ENCODE results near the gene ALG2. TPM values are rescaled to one million over a fixed set of nuclear protein-coding genes. Genes with fewer than 3 reads are reported as not detected.

ALG2 gene
- polyA plus RNA-seq, 1 experiment, result 61.6 TPM

GRCh38 chr9:99222416-99223270, 901 bp upstream of the ALG2 start:
- DNase-seq (ENCODE audit: low read depth, low spot score), result no peak
- POLR2A ChIA-PET, result interaction anchor here (0.6 to 2.3 kb wide), 12 partner anchors 10 to 598 kb away, joined by 3 to 22 read pairs (median 4); no protein-coding TSS in a partner anchor

GRCh38 chr9:99221266-99221620, 499 bp downstream of the ALG2 start:
- no peak for DNase-seq (ENCODE audit: low read depth, low spot score)
- TF ChIP-seq CTCF (IDR thresholded peaks at IDR 0.05; ENCODE audit: low read depth, low read length), result no peak
- ChIA-PET POLR2A (interaction anchor here (0.6 to 2.3 kb wide), 8 partner anchors 11 to 683 kb away, joined by 3 to 22 read pairs (median 4); no protein-coding TSS in a partner anchor), CTCF (interaction anchor here (0.8 to 2.1 kb wide), 3 partner anchors 10 to 34 kb away, joined by 3 to 21 read pairs (median 3); no protein-coding TSS in a partner anchor)
- Histone ChIP-seq H3K4me3 (ENCODE audit: low read depth, low read length) (peak overlapping the region; percentile 98), H3K27me3 (ENCODE audit: control insufficient read depth, insufficient read depth, low read length) (no peaks in the 10 kb centered on the region), H3K27ac (ENCODE audit: low read depth, low read length) (peak overlapping the region; percentile 55), H3K9me3 (ENCODE audit: control insufficient read depth, insufficient read depth, low read length) (no peaks in the 10 kb centered on the region; the same call in 1 of the 2 replicates)

More at GRCh38 chr9:99222416-99223270, 901 bp upstream of the ALG2 start:
- Histone ChIP-seq H3K27ac (ENCODE audit: low read depth, low read length) (peak overlapping the region; percentile 99), H3K27me3 (ENCODE audit: control insufficient read depth, insufficient read depth, low read length) (no peaks in the 10 kb centered on the region), H3K9me3 (ENCODE audit: control insufficient read depth, insufficient read depth, low read length) (no peaks in the 10 kb centered on the region; the same call in 1 of the 2 replicates), H3K4me3 (ENCODE audit: low read depth, low read length) (peak overlapping the region; percentile 98)
- CTCF ChIA-PET, result interaction anchor here (0.6 to 2.1 kb wide), 11 partner anchors 10 to 1821 kb away, joined by 3 to 21 read pairs (median 3); no protein-coding TSS in a partner anchor
- TF ChIP-seq CTCF (IDR thresholded peaks at IDR 0.05; ENCODE audit: low read depth, low read length), result 0 out of 2 replicates have a peak, but pooled peaks have one; percentile 16

- no peaks in the 10 kb centered on the region for H3K27me3 ChIP-seq (ENCODE audit: control insufficient read depth, insufficient read depth, low read length)
- H3K27ac ChIP-seq (ENCODE audit: low read depth, low read length), result no peak overlapping the region
- TF ChIP-seq CTCF (IDR thresholded peaks at IDR 0.05; ENCODE audit: low read depth, low read length), result no peak
- CTCF ChIA-PET, result interaction anchor here (0.9 to 1.1 kb wide), 3 partner anchors 36 to 1380 kb away, joined by 3 to 5 read pairs (median 4); no protein-coding TSS in a partner anchor
- POLR2A ChIA-PET, result no interaction called here
- H3K9me3 ChIP-seq (ENCODE audit: control insufficient read depth, insufficient read depth, low read length), result no peaks in the 10 kb centered on the region; the same call in 1 of the 2 replicates
- no peak for DNase-seq (ENCODE audit: low read depth, low spot score)
- peak overlapping the region; percentile 30 for H3K4me3 ChIP-seq (ENCODE audit: low read depth, low read length)
Measured at GRCh38 chr9:99220011-99220410, 1.7 kb downstream of the ALG2 start.

GRCh38 chr9:99216073-99216472, 5.7 kb downstream of the ALG2 start:
- Histone ChIP-seq H3K27me3 (ENCODE audit: control insufficient read depth, insufficient read depth, low read length) (no peaks in the 10 kb centered on the region), H3K9me3 (ENCODE audit: control insufficient read depth, insufficient read depth, low read length) (peaks cover 12% of the 10 kb centered on the region), H3K27ac (ENCODE audit: low read depth, low read length) (no peak overlapping the region), H3K4me3 (ENCODE audit: low read depth, low read length) (no peak overlapping the region)
- ChIA-PET CTCF (interaction anchor here (1.4 to 2.8 kb wide), 4 partner anchors 16 to 32 kb away, joined by 4 to 12 read pairs (median 7); no protein-coding TSS in a partner anchor), POLR2A (no interaction called here)
- no peak for DNase-seq (ENCODE audit: low read depth, low spot score)
- TF ChIP-seq CTCF (IDR thresholded peaks at IDR 0.05; ENCODE audit: low read depth, low read length), result no peak

- H3K27me3 ChIP-seq (ENCODE audit: control insufficient read depth, insufficient read depth, low read length), result no peaks in the 10 kb centered on the region
- CTCF ChIA-PET, result interaction anchor here (2.7 to 2.8 kb wide), 2 partner anchors 18 to 29 kb away, joined by 9 read pairs; no protein-coding TSS in a partner anchor
- POLR2A ChIA-PET, result no interaction called here
- H3K27ac ChIP-seq (ENCODE audit: low read depth, low read length), result no peak overlapping the region
- DNase-seq (ENCODE audit: low read depth, low spot score), result no peak
- no peak for TF ChIP-seq CTCF (IDR thresholded peaks at IDR 0.05; ENCODE audit: low read depth, low read length)
- peaks cover 12% of the 10 kb centered on the region for H3K9me3 ChIP-seq (ENCODE audit: control insufficient read depth, insufficient read depth, low read length)
- no peak overlapping the region for H3K4me3 ChIP-seq (ENCODE audit: low read depth, low read length)
Measured at GRCh38 chr9:99213197-99213596, 8.5 kb downstream of the ALG2 start.
